Measurements from ENCODE around the gene SPATA6L. TPM values are rescaled to one million over a fixed set of nuclear protein-coding genes. Genes with fewer than 3 reads are reported as not detected.

The SPATA6L gene
- total RNA-seq, 1 donor from 2014 or later, result 1.3 TPM

DNA sequence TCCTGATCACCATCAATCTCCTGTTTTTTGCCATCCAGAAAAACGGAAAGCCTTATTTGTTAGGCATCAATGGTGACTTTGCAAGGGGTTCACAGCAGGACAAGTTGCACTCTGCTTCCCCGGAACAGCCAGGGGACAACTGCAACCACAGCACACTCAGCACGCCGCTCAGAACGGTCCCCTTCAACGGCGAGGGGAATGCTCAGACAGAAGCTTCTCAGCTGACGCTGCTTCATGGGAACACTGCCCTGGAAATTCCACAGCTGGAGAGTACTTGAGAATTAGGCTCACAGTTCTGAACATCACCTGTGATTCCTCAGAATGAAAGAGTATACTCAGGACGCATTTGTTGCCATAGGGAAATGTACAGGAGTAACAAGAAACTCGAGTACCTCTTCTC, 44.3 kb downstream of the SPATA6L start:
- TF ChIP-seq, protein P1, sequence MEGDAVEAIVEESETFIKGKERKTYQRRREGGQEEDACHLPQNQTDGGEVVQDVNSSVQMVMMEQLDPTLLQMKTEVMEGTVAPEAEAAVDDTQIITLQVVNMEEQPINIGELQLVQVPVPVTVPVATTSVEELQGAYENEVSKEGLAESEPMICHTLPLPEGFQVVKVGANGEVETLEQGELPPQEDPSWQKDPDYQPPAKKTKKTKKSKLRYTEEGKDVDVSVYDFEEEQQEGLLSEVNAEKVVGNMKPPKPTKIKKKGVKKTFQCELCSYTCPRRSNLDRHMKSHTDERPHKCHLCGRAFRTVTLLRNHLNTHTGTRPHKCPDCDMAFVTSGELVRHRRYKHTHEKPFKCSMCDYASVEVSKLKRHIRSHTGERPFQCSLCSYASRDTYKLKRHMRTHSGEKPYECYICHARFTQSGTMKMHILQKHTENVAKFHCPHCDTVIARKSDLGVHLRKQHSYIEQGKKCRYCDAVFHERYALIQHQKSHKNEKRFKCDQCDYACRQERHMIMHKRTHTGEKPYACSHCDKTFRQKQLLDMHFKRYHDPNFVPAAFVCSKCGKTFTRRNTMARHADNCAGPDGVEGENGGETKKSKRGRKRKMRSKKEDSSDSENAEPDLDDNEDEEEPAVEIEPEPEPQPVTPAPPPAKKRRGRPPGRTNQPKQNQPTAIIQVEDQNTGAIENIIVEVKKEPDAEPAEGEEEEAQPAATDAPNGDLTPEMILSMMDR (IDR thresholded peaks at IDR 0.05; ENCODE audit: insufficient read depth, low read length, poor library complexity, severe bottlenecking), result no peak
- H3K36me3 ChIP-seq (ENCODE audit: control insufficient read depth, insufficient read depth, low read length), result no peaks in the 10 kb centered on the region
- no peaks in the 10 kb centered on the region for H3K27me3 ChIP-seq (ENCODE audit: control insufficient read depth, insufficient read depth, low read length)
- H3K4me3 ChIP-seq (ENCODE audit: low read depth, low read length), result no peak overlapping the region
- DNase-seq (ENCODE audit: low read depth), result no peak

DNA sequence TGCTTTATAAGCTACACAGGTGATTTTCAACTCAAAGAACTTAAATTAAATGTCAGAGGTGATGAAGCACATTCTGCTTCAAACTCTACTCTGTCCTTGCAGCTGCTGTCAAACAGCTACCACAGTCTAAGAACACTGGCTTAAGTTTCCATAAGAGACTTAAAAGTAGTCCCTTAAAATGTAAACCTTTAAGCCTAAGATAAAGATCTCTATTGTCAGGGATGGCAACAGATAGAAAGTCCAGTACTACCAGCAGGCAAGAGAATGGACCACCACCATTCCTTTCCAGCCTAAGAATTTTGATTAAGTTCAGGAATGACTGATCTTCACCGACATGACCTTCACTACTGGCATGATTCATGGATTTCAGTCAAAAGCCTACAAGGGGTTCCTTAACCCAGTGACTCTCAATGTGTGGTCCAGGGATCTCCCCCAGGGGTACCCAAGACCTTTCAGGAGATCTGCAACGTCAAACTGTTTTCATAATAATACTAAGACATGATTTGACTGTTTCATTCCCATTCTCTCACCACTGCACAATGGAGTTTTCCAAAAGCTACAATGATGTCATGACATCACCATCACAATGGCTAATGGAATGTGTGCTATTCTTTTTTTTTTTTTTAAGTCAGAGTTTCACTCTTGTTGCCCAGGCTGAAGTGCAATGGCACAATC, 45.3 kb downstream of the SPATA6L start:
- Histone ChIP-seq H3K36me3 (ENCODE audit: control insufficient read depth, insufficient read depth, low read length) (no peaks in the 10 kb centered on the region), H3K27me3 (ENCODE audit: control insufficient read depth, insufficient read depth, low read length) (no peaks in the 10 kb centered on the region), H3K4me3 (ENCODE audit: low read depth, low read length) (no peak overlapping the region)
- TF ChIP-seq, protein P1 (IDR thresholded peaks at IDR 0.05; ENCODE audit: insufficient read depth, low read length, poor library complexity, severe bottlenecking), result no peak
- no peak for DNase-seq (ENCODE audit: low read depth)

DNA sequence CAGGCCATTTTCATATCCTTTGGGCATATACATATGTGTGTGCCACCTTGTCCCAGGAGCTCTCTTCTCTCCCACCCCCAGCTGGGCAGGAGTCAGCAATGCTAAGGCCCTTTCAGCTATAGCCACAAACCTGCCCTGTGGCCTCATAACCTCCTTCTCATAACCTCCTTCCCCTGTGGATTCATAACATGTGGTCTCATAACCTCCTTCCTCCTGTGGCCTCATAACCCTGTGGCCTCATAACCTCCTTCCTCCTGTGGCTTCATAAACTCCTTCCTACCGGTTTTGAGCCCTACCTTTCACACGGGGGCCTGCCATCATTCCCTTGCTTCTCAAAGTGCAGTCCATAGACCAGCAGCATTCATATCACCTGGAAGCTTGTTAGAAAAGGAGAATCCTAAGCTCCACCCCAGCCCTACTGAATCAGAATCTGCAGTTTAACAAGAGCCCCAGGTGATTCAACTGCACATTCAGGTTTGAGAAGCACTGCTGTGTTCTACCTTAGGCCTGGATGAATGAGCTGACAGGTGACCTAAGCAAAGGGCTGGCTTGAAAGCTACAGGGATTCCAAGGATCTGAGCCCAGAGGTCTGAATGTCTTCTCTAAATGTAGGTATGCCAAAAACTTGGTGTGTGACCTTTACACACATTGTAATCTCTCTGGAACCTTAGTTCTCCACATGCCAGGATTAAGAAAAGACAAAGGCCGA, 46.1 kb downstream of the SPATA6L start:
- TF ChIP-seq, protein P1 (IDR thresholded peaks at IDR 0.05; ENCODE audit: insufficient read depth, low read length, poor library complexity, severe bottlenecking), result no peak
- DNase-seq (ENCODE audit: low read depth), result no peak

DNA sequence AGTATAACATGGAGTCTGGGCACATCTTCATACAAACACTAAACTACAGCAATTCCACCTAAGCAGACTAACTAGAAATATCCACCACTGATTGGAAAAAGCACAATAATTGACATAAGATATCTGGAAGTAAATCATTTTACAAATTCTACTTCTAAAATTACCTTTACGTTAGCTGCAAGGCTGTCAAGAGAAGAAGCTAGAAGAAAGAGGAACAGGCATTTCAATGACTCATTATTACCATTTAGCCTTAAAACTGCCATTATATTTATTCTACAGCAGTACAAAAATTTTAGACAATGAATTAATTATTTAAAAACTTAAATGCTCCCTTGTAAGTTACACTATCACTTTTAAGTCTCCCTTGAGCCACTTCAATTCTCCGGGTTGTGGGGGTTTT, 47.6 kb downstream of the SPATA6L start:
- no peak for DNase-seq (ENCODE audit: low read depth)
- Histone ChIP-seq H3K4me3 (ENCODE audit: low read depth, low read length) (no peak overlapping the region), H3K27me3 (ENCODE audit: control insufficient read depth, insufficient read depth, low read length) (no peaks in the 10 kb centered on the region), H3K36me3 (ENCODE audit: control insufficient read depth, insufficient read depth, low read length) (no peaks in the 10 kb centered on the region)
- TF ChIP-seq, protein P1 (IDR thresholded peaks at IDR 0.05; ENCODE audit: insufficient read depth, low read length, poor library complexity, severe bottlenecking), result no peak

More for the DNA sequence above, 46.1 kb downstream of the SPATA6L start:
- Histone ChIP-seq H3K27me3 (ENCODE audit: control insufficient read depth, insufficient read depth, low read length) (no peaks in the 10 kb centered on the region), H3K4me3 (ENCODE audit: low read depth, low read length) (no peak overlapping the region), H3K36me3 (ENCODE audit: control insufficient read depth, insufficient read depth, low read length) (no peaks in the 10 kb centered on the region)

DNA sequence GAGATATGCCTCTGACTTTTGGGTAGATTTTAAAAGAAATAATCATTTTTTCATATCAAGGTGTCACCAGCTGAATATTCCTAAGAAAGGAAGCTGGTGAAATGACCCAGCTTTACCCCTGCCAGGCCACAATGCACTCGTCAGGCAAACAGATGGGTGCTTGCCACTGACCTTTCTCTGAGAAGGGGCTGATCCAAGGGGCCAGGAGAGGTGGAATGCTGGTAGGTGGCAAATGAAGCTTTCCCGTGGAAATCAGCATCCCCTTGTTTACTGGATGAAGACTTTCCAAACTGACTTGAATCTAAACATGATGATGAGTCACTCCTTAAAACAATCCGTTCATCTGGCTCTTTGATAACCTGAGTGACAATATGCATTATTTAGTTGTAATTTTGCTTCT, 48.5 kb downstream of the SPATA6L start:
- no peak for DNase-seq (ENCODE audit: low read depth)
- TF ChIP-seq, protein P1 (IDR thresholded peaks at IDR 0.05; ENCODE audit: insufficient read depth, low read length, poor library complexity, severe bottlenecking), result no peak
- Histone ChIP-seq H3K4me3 (ENCODE audit: low read depth, low read length) (no peak overlapping the region), H3K36me3 (ENCODE audit: control insufficient read depth, insufficient read depth, low read length) (no peaks in the 10 kb centered on the region), H3K27me3 (ENCODE audit: control insufficient read depth, insufficient read depth, low read length) (no peaks in the 10 kb centered on the region)

Data from kidney epithelial cell (primary cell).